HFFc6 (cell line): ENCODE measurements around the gene ITGA6. TPM values are rescaled to one million over a fixed set of nuclear protein-coding genes. Genes with fewer than 3 reads are reported as not detected.

Experiments
- DNase-seq: peaks from one replicate; pipeline ENCODE4 v3.0.0-alpha.2; 2018
- H3K27ac Mint-ChIP-seq: 2 replicates; pipeline ENCODE4 v1.8.0; 2020; ENCODE audit warnings: mild to moderate bottlenecking, mixed read lengths
- H3K27me3 Mint-ChIP-seq: 2 replicates; pipeline ENCODE4 v1.8.0; 2021; ENCODE audit warnings: mild to moderate bottlenecking, moderate library complexity, mixed read lengths; ENCODE audit not compliant: insufficient read depth
- H3K36me3 Mint-ChIP-seq: 2 replicates; pipeline ENCODE4 v1.8.0; 2021; ENCODE audit warnings: low read depth, mixed read lengths
- H3K4me1 Mint-ChIP-seq: 2 replicates; pipeline ENCODE4 v1.8.0; 2020; ENCODE audit warnings: low read depth, mixed read lengths
- H3K4me3 Mint-ChIP-seq: 2 replicates; pipeline ENCODE4 v1.8.0; 2020; ENCODE audit warnings: mild to moderate bottlenecking, moderate library complexity, mixed read lengths
- H3K9me3 Mint-ChIP-seq: 2 replicates; pipeline ENCODE4 v1.8.0; 2020; ENCODE audit warnings: mild to moderate bottlenecking, mixed read lengths
- CTCF ChIP-seq: fragments of 200-600 bp; sonication (generic); IDR thresholded peaks from 2 replicates; pipeline ENCODE4 v1.5.0; 2021; ENCODE audit warnings: antibody characterized with exemption, mild to moderate bottlenecking
- total RNA-seq, 6 experiments: library from RNA; stranded (reverse); fragmentation: NEBNext Ultra II Directional; extraction: Animal tissue kit (Norgen Biotek cat#: 25700); gene quantifications; 2 replicates in 1 of 6; 3 replicates in 5 of 6; pipeline ENCODE4 v1.2.3, GENCODE V29; 2021

The ITGA6 gene
- total RNA-seq, 6 experiments from 2014 or later = 143 to 270 (median 148) TPM

GRCh38 chr2:172488556-172488955 is 61.2 kb downstream of the ITGA6 start:
- no peak overlapping the region for H3K4me3 Mint-ChIP-seq
- no peaks in the 10 kb centered on the region for H3K27me3 Mint-ChIP-seq
- TF ChIP-seq CTCF = no peak
- peaks cover 16% of the 10 kb centered on the region; the same call in 1 of the 2 replicates for H3K36me3 Mint-ChIP-seq
- no peak overlapping the region for H3K27ac Mint-ChIP-seq
- no peaks in the 10 kb centered on the region for H3K4me1 Mint-ChIP-seq
- DNase-seq = no peak
- no peaks in the 10 kb centered on the region for H3K9me3 Mint-ChIP-seq

- H3K9me3 Mint-ChIP-seq = no peaks in the 10 kb centered on the region
- no peaks in the 10 kb centered on the region for H3K4me1 Mint-ChIP-seq
- H3K27me3 Mint-ChIP-seq = no peaks in the 10 kb centered on the region
- H3K27ac Mint-ChIP-seq = no peak overlapping the region
- peaks cover 16% of the 10 kb centered on the region; the same call in 1 of the 2 replicates for H3K36me3 Mint-ChIP-seq
- no peak overlapping the region for H3K4me3 Mint-ChIP-seq
- no peak for TF ChIP-seq CTCF
- no peak for DNase-seq
Measured at GRCh38 chr2:172489681-172490080, 62.3 kb downstream of the ITGA6 start.

- DNase-seq = no peak
- no peaks in the 10 kb centered on the region for H3K27me3 Mint-ChIP-seq
- no peak overlapping the region for H3K27ac Mint-ChIP-seq
- no peak for TF ChIP-seq CTCF
- peaks cover 21% of the 10 kb centered on the region for H3K36me3 Mint-ChIP-seq
- H3K4me1 Mint-ChIP-seq = no peaks in the 10 kb centered on the region
- no peak overlapping the region for H3K4me3 Mint-ChIP-seq
- H3K9me3 Mint-ChIP-seq = no peaks in the 10 kb centered on the region
Measured at GRCh38 chr2:172496160-172496608, 68.8 kb downstream of the ITGA6 start.

- Mint-ChIP-seq H3K27me3 (no peaks in the 10 kb centered on the region; the same call in 1 of the 2 replicates), H3K27ac (no peak overlapping the region), H3K4me3 (no peak overlapping the region), H3K36me3 (peaks cover 48% of the 10 kb centered on the region), H3K4me1 (no peaks in the 10 kb centered on the region), H3K9me3 (peaks cover 9% of the 10 kb centered on the region)
- TF ChIP-seq CTCF = no peak
- no peak for DNase-seq
Measured at GRCh38 chr2:172507199-172507598, 79.8 kb downstream of the ITGA6 start.

GRCh38 chr2:172510088-172510487 is 82.7 kb downstream of the ITGA6 start:
- H3K4me3 Mint-ChIP-seq = no peak overlapping the region
- peaks cover 24% of the 10 kb centered on the region for H3K9me3 Mint-ChIP-seq
- DNase-seq = no peak
- H3K27me3 Mint-ChIP-seq = peaks cover 4% of the 10 kb centered on the region
- peaks cover 58% of the 10 kb centered on the region for H3K36me3 Mint-ChIP-seq
- TF ChIP-seq CTCF = no peak
- H3K27ac Mint-ChIP-seq = no peak overlapping the region
- H3K4me1 Mint-ChIP-seq = no peaks in the 10 kb centered on the region

GRCh38 chr2:172510548-172510947 is 83.2 kb downstream of the ITGA6 start:
- no peak for DNase-seq
- H3K27ac Mint-ChIP-seq = no peak overlapping the region
- no peak for TF ChIP-seq CTCF
- H3K4me3 Mint-ChIP-seq = no peak overlapping the region
- H3K9me3 Mint-ChIP-seq = peaks cover 24% of the 10 kb centered on the region
- H3K27me3 Mint-ChIP-seq = peaks cover 4% of the 10 kb centered on the region
- H3K36me3 Mint-ChIP-seq = peaks cover 58% of the 10 kb centered on the region
- H3K4me1 Mint-ChIP-seq = peaks cover under 1% of the 10 kb centered on the region
